Sigmoid colon (tissue), 4 donors: ENCODE measurements around the gene EIF2S3.

Source experiments
- EP300 ChIP-seq, 4 donors: sonication (generic); formaldehyde crosslinking; IDR thresholded peaks; one replicate each; pipeline ENCODE4 v1.6.1; 2017; ENCODE audit warnings: antibody characterized with exemption in 4 of 4
- POLR2A ChIP-seq, 2 donors: fragments of 450-650 bp; IDR thresholded peaks; one replicate each; pipeline ENCODE4 v1.6.1; 2016; ENCODE audit warnings: antibody characterized with exemption in 2 of 2, mild to moderate bottlenecking in 2 of 2, moderate library complexity in 2 of 2
- TF ChIP-seq, protein P1 (sequence below), 4 experiments: fragments of 450-650 bp in 3 of 4; fragments of 200-600 bp in 1 of 4; IDR thresholded peaks; one replicate each; pipeline ENCODE4 v1.5.1; 2016 to 2019; ENCODE audit warnings: antibody characterized with exemption in 4 of 4, mild to moderate bottlenecking in 3 of 4, moderate library complexity in 2 of 4

DNA sequence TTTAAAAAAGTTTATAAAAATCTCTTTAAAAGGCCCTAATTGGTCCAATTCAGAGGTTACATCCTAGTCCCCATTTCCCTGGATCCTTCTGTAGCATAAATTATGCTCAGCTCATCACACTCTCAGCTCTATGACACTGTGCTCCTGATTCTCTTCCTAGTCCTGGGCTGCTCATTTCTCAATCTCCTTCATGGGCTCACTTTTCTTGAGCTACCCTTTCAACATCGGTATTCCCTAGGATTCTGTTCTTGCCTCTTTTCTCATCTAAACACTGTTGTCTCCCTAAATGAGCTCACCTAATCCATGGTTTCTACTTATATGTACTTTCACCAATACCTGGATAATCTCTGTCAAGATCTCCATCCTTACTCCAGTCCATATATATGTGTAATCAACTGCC lies 42.5 kb upstream of the EIF2S3 start:
- TF ChIP-seq, protein P1, sequence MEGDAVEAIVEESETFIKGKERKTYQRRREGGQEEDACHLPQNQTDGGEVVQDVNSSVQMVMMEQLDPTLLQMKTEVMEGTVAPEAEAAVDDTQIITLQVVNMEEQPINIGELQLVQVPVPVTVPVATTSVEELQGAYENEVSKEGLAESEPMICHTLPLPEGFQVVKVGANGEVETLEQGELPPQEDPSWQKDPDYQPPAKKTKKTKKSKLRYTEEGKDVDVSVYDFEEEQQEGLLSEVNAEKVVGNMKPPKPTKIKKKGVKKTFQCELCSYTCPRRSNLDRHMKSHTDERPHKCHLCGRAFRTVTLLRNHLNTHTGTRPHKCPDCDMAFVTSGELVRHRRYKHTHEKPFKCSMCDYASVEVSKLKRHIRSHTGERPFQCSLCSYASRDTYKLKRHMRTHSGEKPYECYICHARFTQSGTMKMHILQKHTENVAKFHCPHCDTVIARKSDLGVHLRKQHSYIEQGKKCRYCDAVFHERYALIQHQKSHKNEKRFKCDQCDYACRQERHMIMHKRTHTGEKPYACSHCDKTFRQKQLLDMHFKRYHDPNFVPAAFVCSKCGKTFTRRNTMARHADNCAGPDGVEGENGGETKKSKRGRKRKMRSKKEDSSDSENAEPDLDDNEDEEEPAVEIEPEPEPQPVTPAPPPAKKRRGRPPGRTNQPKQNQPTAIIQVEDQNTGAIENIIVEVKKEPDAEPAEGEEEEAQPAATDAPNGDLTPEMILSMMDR (IDR thresholded peaks at IDR 0.05): no peak
- no peak for TF ChIP-seq POLR2A (IDR thresholded peaks at IDR 0.05)
- no peak for TF ChIP-seq EP300 (IDR thresholded peaks at IDR 0.05)
